GM18861 (cell line): ENCODE measurements around the gene BRINP1.

Experiments used
- ATAC-seq: cut with Tn5 transposase; IDR thresholded peaks from one replicate; pipeline ENCODE4 v1.9.1; 2021; ENCODE audit not compliant: unreplicated experiment

Gene BRINP1

GRCh38 chr9:119154527-119154926, 214.7 kb downstream of the BRINP1 start:
- ATAC-seq: no peak

- no peak for ATAC-seq
These were observed 215.8 kb downstream of the BRINP1 start for GRCh38 chr9:119153402-119153801.

GRCh38 chr9:119148855-119149254, 220.4 kb downstream of the BRINP1 start:
- ATAC-seq: no peak

- ATAC-seq: no peak
These were observed 231.8 kb downstream of the BRINP1 start for GRCh38 chr9:119137479-119137878.

DNA sequence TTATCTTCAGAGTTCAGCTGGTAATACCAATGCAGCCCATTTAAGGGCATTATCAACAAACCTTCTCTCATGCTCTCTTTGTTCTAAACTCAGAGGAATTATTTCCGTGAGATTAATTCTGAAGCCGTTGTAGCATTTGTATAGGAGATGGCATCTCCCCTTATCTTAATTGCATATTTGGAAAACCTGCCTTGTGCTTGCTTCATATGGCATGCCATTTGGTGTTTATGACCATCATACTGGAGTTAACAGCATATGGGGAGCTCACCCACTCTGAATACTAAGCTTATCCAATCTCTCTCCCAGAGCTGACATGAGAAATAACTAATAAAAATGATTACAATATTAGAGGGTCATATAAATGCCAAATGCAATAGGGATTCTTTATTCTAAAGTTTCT, 243.2 kb downstream of the BRINP1 start:
- no peak for ATAC-seq

DNA sequence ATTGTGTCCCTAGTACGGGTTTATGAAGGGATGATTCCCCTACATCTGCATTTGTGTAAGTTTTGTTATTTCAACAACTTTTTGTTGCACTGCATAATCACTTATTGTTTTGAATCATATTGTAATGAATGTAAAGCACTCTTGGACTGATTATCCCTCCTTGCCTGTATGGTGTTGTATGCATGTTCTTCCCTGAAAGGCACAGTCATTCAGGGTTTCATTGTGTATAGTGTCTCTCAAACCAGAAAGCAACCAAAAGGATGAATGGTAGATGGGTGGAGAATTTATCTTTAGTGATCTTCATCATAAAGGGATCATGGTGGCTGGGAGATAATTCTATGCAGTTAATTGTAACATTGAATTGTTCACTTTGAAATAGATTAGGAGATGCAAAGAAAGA, 247.3 kb downstream of the BRINP1 start:
- ATAC-seq: no peak

DNA sequence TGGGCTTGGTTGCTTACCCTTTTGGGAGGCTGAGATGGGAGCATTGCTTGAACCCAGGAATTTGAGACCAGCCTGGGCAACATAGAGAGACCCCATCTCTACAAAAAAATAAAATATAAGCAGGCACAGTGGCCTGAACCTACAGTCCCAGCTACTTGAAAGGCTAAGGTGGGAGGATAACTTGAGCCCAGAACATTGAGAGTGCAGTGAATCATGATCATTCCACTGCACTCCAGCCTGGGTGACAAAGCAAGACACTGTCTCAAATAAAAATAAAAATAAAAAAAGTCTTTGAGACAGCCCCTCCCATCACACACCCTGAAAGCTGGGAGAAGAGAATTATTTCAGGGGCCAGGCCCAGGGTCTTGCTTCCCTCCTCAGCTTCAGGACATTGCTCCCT, 251.8 kb downstream of the BRINP1 start:
- no peak for ATAC-seq
